ENCODE results near the gene TNFRSF1A. TPM values are rescaled to one million over a fixed set of nuclear protein-coding genes. Genes with fewer than 3 reads are reported as not detected.

TNFRSF1A gene
- total RNA-seq, 1 experiment from 2014 or later: 79.0 TPM

GRCh38 chr12:6367065-6367968 lies 25.4 kb upstream of the TNFRSF1A start:
- Histone ChIP-seq H3K27me3 (replicated peaks; ENCODE audit: control insufficient read depth, insufficient read depth, low read length) (no peaks in the 10 kb centered on the region), H3K9me3 (no peaks in the 10 kb centered on the region), H3K36me3 (ENCODE audit: control insufficient read depth, insufficient read depth, low read length) (no peaks in the 10 kb centered on the region), H3K4me3 (ENCODE audit: low read depth, low read length) (no peak overlapping the region), H3K4me1 (peaks cover 25% of the 10 kb centered on the region)
- no peaks in the 10 kb centered on the region for H3K27me3 Mint-ChIP-seq (ENCODE audit: insufficient read depth, unreplicated experiment)
- DNase-seq: peak in 1 of 2 experiments; percentile 29
- H3K4me1 Mint-ChIP-seq (ENCODE audit: low read depth, unreplicated experiment): peaks cover 38% of the 10 kb centered on the region
- CTCF ChIA-PET: interaction anchor here (0.6 to 1.5 kb wide), 8 partner anchors 12 to 328 kb away, joined by 3 to 11 read pairs (median 4); partner anchors contain the start of gene TNFRSF1A
- peak in 1 of 2 experiments; percentile 1 for TF ChIP-seq CTCF (IDR thresholded peaks at IDR 0.05; ENCODE audit: insufficient read depth in 1 of 2, low read depth in 1 of 2, low read length in 1 of 2, severe bottlenecking in 1 of 2, unreplicated experiment in 1 of 2)
- no peaks in the 10 kb centered on the region for H3K9me3 Mint-ChIP-seq (ENCODE audit: unreplicated experiment)
- peaks cover 28% of the 10 kb centered on the region for H3K36me3 Mint-ChIP-seq (ENCODE audit: insufficient read depth, unreplicated experiment)
- POLR2A ChIA-PET: interaction anchor here (1.2 kb wide), 1 partner anchor 31 kb away, joined by 3 read pairs; no protein-coding TSS in a partner anchor
- no TSS peak for BruUV-seq (replicated peaks)
- intact Hi-C loops (cut with micrococcal nuclease; ENCODE audit: unreplicated experiment): no loop called here
- peak overlapping the region; percentile 12 for H3K27ac Mint-ChIP-seq (ENCODE audit: unreplicated experiment)
- no peak overlapping the region for H3K4me3 Mint-ChIP-seq (ENCODE audit: unreplicated experiment)

GRCh38 chr12:6364044-6364374 lies 22.1 kb upstream of the TNFRSF1A start:
- TSS peak; percentile 84 for BruUV-seq (replicated peaks)
- Mint-ChIP-seq H3K4me3 (ENCODE audit: unreplicated experiment) (peak overlapping the region; percentile 79), H3K36me3 (ENCODE audit: insufficient read depth, unreplicated experiment) (peaks cover 31% of the 10 kb centered on the region), H3K27ac (ENCODE audit: unreplicated experiment) (peak overlapping the region; percentile 72), H3K27me3 (ENCODE audit: insufficient read depth, unreplicated experiment) (no peaks in the 10 kb centered on the region), H3K9me3 (ENCODE audit: unreplicated experiment) (no peaks in the 10 kb centered on the region), H3K4me1 (ENCODE audit: low read depth, unreplicated experiment) (peaks cover 29% of the 10 kb centered on the region)
- Histone ChIP-seq H3K9me3 (no peaks in the 10 kb centered on the region), H3K36me3 (ENCODE audit: control insufficient read depth, insufficient read depth, low read length) (no peaks in the 10 kb centered on the region), H3K4me1 (peaks cover 13% of the 10 kb centered on the region), H3K4me3 (ENCODE audit: low read depth, low read length) (peak overlapping the region; percentile 74), H3K27me3 (replicated peaks; ENCODE audit: control insufficient read depth, insufficient read depth, low read length) (no peaks in the 10 kb centered on the region)
- no peak for DNase-seq
- POLR2A ChIA-PET: interaction anchor here (0.6 to 1.9 kb wide), 12 partner anchors 8 to 170 kb away, joined by 3 to 42 read pairs (median 6); partner anchors contain the start of genes GAPDH, LTBR, TNFRSF1A and VAMP1
- intact Hi-C loops (cut with micrococcal nuclease; ENCODE audit: unreplicated experiment): no loop called here
- CTCF ChIA-PET: interaction anchor here (0.7 to 2.6 kb wide), 16 partner anchors 9 to 135 kb away, joined by 3 to 18 read pairs (median 6); partner anchors contain the start of genes LTBR, PLEKHG6, SCNN1A and TNFRSF1A
- no peak for TF ChIP-seq CTCF (IDR thresholded peaks at IDR 0.05; ENCODE audit: insufficient read depth in 1 of 2, low read depth in 1 of 2, low read length in 1 of 2, severe bottlenecking in 1 of 2, unreplicated experiment in 1 of 2)

- DNase-seq: peak; percentile 95 to 96
- Mint-ChIP-seq H3K9me3 (ENCODE audit: unreplicated experiment) (no peaks in the 10 kb centered on the region), H3K4me3 (ENCODE audit: unreplicated experiment) (peak overlapping the region; percentile 79), H3K27ac (ENCODE audit: unreplicated experiment) (peak overlapping the region; percentile 72), H3K27me3 (ENCODE audit: insufficient read depth, unreplicated experiment) (no peaks in the 10 kb centered on the region), H3K4me1 (ENCODE audit: low read depth, unreplicated experiment) (peaks cover 23% of the 10 kb centered on the region), H3K36me3 (ENCODE audit: insufficient read depth, unreplicated experiment) (peaks cover 31% of the 10 kb centered on the region)
- TF ChIP-seq CTCF (IDR thresholded peaks at IDR 0.05; ENCODE audit: insufficient read depth in 1 of 2, low read depth in 1 of 2, low read length in 1 of 2, severe bottlenecking in 1 of 2, unreplicated experiment in 1 of 2): peak; percentile 28 to 52
- H3K4me1 ChIP-seq: peaks cover 13% of the 10 kb centered on the region
- H3K36me3 ChIP-seq (ENCODE audit: control insufficient read depth, insufficient read depth, low read length): no peaks in the 10 kb centered on the region
- BruUV-seq (replicated peaks): TSS peak; percentile 30
- no peaks in the 10 kb centered on the region for H3K27me3 ChIP-seq (replicated peaks; ENCODE audit: control insufficient read depth, insufficient read depth, low read length)
- H3K4me3 ChIP-seq (ENCODE audit: low read depth, low read length): peak overlapping the region; percentile 74
- intact Hi-C loops (cut with micrococcal nuclease; ENCODE audit: unreplicated experiment): loop anchor here (1.0 kb wide), 5 partner anchors 8 to 53 kb away; partner anchors contain the start of genes LTBR, PLEKHG6 and TNFRSF1A
- H3K9me3 ChIP-seq: no peaks in the 10 kb centered on the region
- ChIA-PET POLR2A (interaction anchor here (0.6 to 1.9 kb wide), 13 partner anchors 9 to 171 kb away, joined by 3 to 42 read pairs (median 5); partner anchors contain the start of genes GAPDH, LTBR, MRPL51 and TNFRSF1A), CTCF (interaction anchor here (0.6 to 2.6 kb wide), 19 partner anchors 8 to 326 kb away, joined by 3 to 18 read pairs (median 6); partner anchors contain the start of genes LTBR, PLEKHG6, TNFRSF1A and ZNF384)
Measured at GRCh38 chr12:6363330-6364043, 21.6 kb upstream of the TNFRSF1A start.

Data from Caco-2 (cell line).